Epithelial cell of proximal tubule (primary cell): ENCODE data around the gene DIRAS2. TPM values are rescaled to one million over a fixed set of nuclear protein-coding genes. Genes with fewer than 3 reads are reported as not detected.

Experiments
- DNase-seq: peaks from one replicate; pipeline ENCODE4 v3.0.0-alpha.2; 2011; ENCODE audit warnings: low read depth
- H3K4me3 ChIP-seq: 2 replicates; pipeline ENCODE4 v1.5.1; 2011; ENCODE audit warnings: low read depth, mild to moderate bottlenecking, low read length
- CTCF ChIP-seq: conservative IDR thresholded peaks from 2 replicates; pipeline ENCODE4 v1.5.1; 2012; ENCODE audit warnings: low read depth, mild to moderate bottlenecking, low read length
- total RNA-seq: library from RNA; depleted of rRNA; stranded (reverse); fragments of >200 nt; gene quantifications from 2 replicates; pipeline ENCODE4 v1.2.3, GENCODE V29; 2015

DIRAS2 gene
- total RNA-seq, 1 donor from 2014 or later = 4.8 TPM

- H3K4me3 ChIP-seq = no peak overlapping the region
- TF ChIP-seq CTCF = no peak
- DNase-seq = no peak
Measured at GRCh38 chr9:90641086-90641485, 1.5 kb downstream of the DIRAS2 start.

GRCh38 chr9:90640361-90640760 lies 2.3 kb downstream of the DIRAS2 start:
- no peak overlapping the region for H3K4me3 ChIP-seq
- DNase-seq = no peak
- TF ChIP-seq CTCF = no peak

- no peak overlapping the region for H3K4me3 ChIP-seq
- no peak for TF ChIP-seq CTCF
- DNase-seq = no peak
Measured at GRCh38 chr9:90637626-90638025, 5.0 kb downstream of the DIRAS2 start.

GRCh38 chr9:90632647-90633207 lies 9.9 kb downstream of the DIRAS2 start:
- no peak for DNase-seq
- H3K4me3 ChIP-seq = no peak overlapping the region
- TF ChIP-seq CTCF = no peak

- no peak for DNase-seq
- H3K4me3 ChIP-seq = no peak overlapping the region
- no peak for TF ChIP-seq CTCF
Measured at GRCh38 chr9:90631964-90632363, 10.7 kb downstream of the DIRAS2 start.

- TF ChIP-seq CTCF = no peak
- H3K4me3 ChIP-seq = no peak overlapping the region
- DNase-seq = no peak
Measured at GRCh38 chr9:90629991-90630390, 12.6 kb downstream of the DIRAS2 start.

- no peak for TF ChIP-seq CTCF
- DNase-seq = no peak
Measured at GRCh38 chr9:90629354-90629753, 13.3 kb downstream of the DIRAS2 start.

More at GRCh38 chr9:90629354-90629753, 13.3 kb downstream of the DIRAS2 start:
- H3K4me3 ChIP-seq = no peak overlapping the region
